ENCODE data around the gene CADM3. TPM values are rescaled to one million over a fixed set of nuclear protein-coding genes. Genes with fewer than 3 reads are reported as not detected.

Gene CADM3
- total RNA-seq, 2 donors from 2014 or later: 4.0 to 12.5 TPM

DNA sequence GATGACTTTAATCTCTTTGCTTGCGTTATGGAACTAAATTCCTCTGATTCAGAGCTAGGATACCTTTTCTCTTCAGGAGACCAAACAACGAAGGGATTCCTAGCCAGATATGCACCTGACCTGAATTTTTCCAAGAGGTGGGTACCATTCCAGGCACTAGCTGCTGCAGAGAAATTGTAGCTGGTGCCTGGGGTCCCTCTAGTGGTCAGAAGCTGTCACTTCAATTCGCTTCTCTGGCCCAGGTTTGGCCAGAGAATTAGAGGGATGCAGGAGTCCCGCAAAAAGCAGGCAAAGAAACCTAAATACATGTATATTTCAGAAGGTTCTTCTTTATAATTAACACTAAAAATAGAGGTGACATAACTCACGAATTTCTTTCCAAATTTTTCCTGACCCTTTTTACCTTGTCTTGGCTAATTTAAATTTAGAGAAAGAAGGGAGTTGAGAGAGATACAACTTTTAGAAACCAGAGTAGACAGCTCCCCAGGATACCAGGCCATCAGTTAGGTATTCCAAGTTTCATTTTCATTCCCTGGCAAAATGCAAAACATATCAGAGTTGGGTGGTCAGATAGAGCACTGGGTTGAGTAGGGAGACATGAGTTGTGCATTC lies 42.8 kb downstream of the CADM3 start:
- Histone ChIP-seq H3K27me3 (no peaks in the 10 kb centered on the region), H3K36me3 (no peaks in the 10 kb centered on the region), H3K4me3 (no peak overlapping the region), H3K27ac (no peak overlapping the region), H3K4me1 (no peaks in the 10 kb centered on the region), H3K9me3 (no peaks in the 10 kb centered on the region)
- TF ChIP-seq, protein P1, sequence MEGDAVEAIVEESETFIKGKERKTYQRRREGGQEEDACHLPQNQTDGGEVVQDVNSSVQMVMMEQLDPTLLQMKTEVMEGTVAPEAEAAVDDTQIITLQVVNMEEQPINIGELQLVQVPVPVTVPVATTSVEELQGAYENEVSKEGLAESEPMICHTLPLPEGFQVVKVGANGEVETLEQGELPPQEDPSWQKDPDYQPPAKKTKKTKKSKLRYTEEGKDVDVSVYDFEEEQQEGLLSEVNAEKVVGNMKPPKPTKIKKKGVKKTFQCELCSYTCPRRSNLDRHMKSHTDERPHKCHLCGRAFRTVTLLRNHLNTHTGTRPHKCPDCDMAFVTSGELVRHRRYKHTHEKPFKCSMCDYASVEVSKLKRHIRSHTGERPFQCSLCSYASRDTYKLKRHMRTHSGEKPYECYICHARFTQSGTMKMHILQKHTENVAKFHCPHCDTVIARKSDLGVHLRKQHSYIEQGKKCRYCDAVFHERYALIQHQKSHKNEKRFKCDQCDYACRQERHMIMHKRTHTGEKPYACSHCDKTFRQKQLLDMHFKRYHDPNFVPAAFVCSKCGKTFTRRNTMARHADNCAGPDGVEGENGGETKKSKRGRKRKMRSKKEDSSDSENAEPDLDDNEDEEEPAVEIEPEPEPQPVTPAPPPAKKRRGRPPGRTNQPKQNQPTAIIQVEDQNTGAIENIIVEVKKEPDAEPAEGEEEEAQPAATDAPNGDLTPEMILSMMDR (IDR thresholded peaks at IDR 0.05): peak; percentile 77 to 89
- no peak for DNase-seq (ENCODE audit: low spot score)

DNA sequence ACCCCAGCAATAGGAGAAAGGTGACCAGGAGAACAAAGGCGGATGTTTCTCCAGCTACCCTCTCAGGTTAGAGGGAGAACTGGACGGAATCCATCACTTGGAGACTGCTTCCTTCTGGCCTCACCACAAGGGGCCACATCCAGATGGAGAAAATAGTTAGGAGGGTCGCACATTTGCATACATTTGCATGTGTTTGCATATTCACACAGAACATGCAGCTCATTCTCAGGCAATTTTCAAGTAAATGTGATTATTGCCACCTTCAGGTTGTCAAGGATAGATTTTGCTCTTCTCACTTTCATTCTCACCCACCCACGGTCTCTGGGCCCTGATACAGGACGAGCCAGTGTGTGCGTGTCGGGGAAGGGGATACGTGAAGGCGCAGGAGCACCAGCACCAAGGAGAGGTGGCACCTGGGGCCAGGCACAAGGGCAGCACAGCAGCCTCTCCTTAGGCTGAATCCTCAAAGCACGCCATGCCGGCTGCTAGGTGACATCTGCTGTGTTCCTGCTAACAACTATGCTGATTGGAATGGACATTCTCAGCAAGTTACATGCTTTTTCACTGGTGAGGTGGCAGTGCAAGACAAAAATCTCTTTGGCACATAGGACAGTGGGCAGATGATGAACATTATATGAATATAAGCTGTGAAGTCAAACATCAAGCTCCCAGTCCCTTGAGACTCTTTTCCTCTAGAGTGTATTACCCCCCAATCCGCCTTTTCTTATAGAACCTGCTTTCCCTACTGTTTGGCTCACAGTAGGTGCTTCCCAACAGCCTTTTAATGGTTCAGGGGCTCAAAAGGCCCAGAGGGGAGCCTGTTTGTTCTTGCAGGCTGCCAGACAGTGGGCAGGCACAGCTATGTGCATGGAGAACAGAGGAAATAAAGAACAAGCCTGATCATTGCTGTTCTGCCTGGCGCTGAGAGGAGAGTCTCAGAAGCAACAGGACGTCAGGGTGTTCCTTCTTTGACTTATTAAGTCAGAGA lies 47.5 kb downstream of the CADM3 start:
- H3K36me3 ChIP-seq: no peaks in the 10 kb centered on the region
- no peaks in the 10 kb centered on the region for H3K4me1 ChIP-seq
- H3K9me3 ChIP-seq: no peaks in the 10 kb centered on the region
- H3K4me3 ChIP-seq: no peak overlapping the region
- no peaks in the 10 kb centered on the region for H3K27me3 ChIP-seq
- no peak overlapping the region for H3K27ac ChIP-seq
- TF ChIP-seq, protein P1 (IDR thresholded peaks at IDR 0.05): no peak
- DNase-seq (ENCODE audit: low spot score): no peak

DNA sequence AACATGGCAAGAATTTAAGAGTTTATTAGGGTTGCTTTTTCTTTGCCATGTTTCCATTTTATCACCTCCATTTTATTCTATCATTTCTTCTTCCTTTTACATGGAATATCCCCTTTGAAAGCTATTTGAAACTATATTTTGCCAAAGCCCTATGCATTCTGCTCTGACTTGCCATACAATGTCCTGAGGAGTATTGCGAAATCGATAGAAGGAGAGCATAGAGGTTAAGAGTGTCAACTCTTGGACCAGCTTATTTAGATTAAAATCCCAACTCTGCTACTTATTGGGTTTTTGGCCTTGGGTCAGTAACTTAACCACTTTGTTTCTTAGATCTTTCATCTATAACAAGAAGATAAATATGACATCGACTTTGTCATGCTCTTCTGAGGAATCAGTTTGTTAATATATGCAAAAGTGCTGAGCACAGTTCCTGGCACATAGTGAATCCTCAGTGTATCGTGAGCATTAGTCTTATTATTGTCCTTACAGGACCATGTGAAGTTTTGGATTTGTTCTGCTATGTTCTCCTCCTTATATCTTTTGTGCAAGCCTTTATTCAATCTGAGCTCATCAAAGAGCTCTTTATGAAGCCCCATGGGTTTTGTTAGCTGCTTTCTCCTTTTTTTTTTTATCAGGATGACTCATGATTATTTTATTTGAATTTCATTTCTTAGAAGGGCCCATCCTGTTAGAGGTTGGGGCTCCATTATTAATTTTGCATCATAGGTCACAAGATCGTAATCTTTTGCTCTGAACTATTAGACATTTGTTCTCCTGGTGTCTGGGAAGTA lies 50.9 kb downstream of the CADM3 start:
- no peaks in the 10 kb centered on the region for H3K4me1 ChIP-seq
- no peaks in the 10 kb centered on the region for H3K36me3 ChIP-seq
- no peaks in the 10 kb centered on the region for H3K27me3 ChIP-seq
- H3K27ac ChIP-seq: no peak overlapping the region
- H3K4me3 ChIP-seq: no peak overlapping the region
- TF ChIP-seq, protein P1 (IDR thresholded peaks at IDR 0.05): no peak
- no peak for DNase-seq (ENCODE audit: low spot score)
- no peaks in the 10 kb centered on the region for H3K9me3 ChIP-seq

DNA sequence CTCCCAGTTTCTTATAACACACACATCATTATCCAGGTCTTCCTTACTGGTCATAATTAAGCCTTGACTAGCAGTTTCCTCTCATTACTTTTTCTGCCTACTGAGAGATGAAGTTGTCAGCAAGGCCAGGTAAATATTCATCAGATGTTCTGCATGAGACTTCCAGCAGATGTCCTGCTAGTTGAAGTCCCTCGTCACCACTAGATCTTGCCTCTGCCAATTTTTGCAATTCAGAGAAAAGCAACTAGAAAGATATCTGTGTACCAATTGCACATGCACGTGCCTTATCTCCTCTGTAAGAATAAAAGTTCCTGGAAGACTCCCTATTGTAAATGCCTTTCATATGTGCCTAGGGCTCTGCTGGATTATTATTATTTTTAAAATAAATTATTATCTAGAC lies 51.6 kb downstream of the CADM3 start:
- no peaks in the 10 kb centered on the region for H3K4me1 ChIP-seq
- TF ChIP-seq, protein P1 (IDR thresholded peaks at IDR 0.05): no peak
- no peaks in the 10 kb centered on the region for H3K27me3 ChIP-seq
- no peak overlapping the region for H3K4me3 ChIP-seq
- no peak overlapping the region for H3K27ac ChIP-seq
- no peaks in the 10 kb centered on the region for H3K36me3 ChIP-seq
- DNase-seq (ENCODE audit: low spot score): no peak
- no peaks in the 10 kb centered on the region for H3K9me3 ChIP-seq

DNA sequence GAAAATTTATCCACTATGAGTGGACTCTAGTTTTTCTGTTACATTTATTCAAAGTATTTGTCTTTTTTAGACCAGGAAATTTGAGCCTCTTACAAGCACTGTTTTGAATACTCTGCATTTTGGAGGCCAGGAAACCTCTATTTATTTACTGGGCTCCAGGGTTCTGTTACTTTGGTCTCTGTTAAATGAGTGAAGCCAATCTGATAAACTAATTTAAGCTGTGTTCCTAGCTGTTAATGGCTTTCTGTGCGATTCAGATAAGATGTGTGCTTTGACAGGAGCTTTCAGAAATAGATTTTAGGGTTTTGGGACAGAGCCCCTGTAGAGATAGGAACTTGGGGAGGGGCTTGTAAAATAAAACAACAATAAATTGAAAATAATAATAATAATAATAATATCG lies 57.1 kb downstream of the CADM3 start:
- H3K9me3 ChIP-seq: no peaks in the 10 kb centered on the region
- no peak overlapping the region for H3K27ac ChIP-seq
- H3K27me3 ChIP-seq: no peaks in the 10 kb centered on the region
- no peak overlapping the region for H3K4me3 ChIP-seq
- TF ChIP-seq, protein P1 (IDR thresholded peaks at IDR 0.05): no peak
- H3K36me3 ChIP-seq: no peaks in the 10 kb centered on the region
- H3K4me1 ChIP-seq: no peaks in the 10 kb centered on the region
- DNase-seq (ENCODE audit: low spot score): no peak

Data from right atrium auricular region (tissue), 2 donors.